ENCODE data around the gene MRPL40. TPM values are rescaled to one million over a fixed set of nuclear protein-coding genes. Genes with fewer than 3 reads are reported as not detected.

MRPL40 gene
- total and polyA plus RNA-seq, 2 of the 13 experiments (the other 11 are each of a cell fraction or from before 2014, with no cell fraction given): 42.7 to 79.7 TPM

- TF ChIP-seq PRDM10 (CRISPR knock-in tag; IDR thresholded peaks at IDR 0.05; ENCODE audit: low read depth): peak; percentile 92
- peak; percentile 70; the same call in 1 of the 2 replicates for TF ChIP-seq ZNF292 (CRISPR knock-in tag; IDR thresholded peaks at IDR 0.05; ENCODE audit: borderline replicate concordance, low read depth)
- TF ChIP-seq ZNF781 (CRISPR knock-in tag; IDR thresholded peaks at IDR 0.05; ENCODE audit: borderline replicate concordance, not compliant biosample characterization): no peak
- TF ChIP-seq USF2 (IDR thresholded peaks at IDR 0.05; ENCODE audit: low read depth, low read length): no peak
- peak; percentile 49; the same call in 1 of the 2 replicates for TF ChIP-seq USF2 (CRISPR knock-in tag; IDR thresholded peaks at IDR 0.05; ENCODE audit: borderline replicate concordance)
- TF ChIP-seq MLLT10 (CRISPR knock-in tag; IDR thresholded peaks at IDR 0.05): no peak
- no peak for TF ChIP-seq RFX3 (CRISPR knock-in tag; IDR thresholded peaks at IDR 0.05)
- no peak for TF ChIP-seq PRPF4 (IDR thresholded peaks at IDR 0.05; ENCODE audit: low read depth, low read length, poor library complexity, severe bottlenecking)
- no peak; the same call in 1 of the 2 replicates for TF ChIP-seq FIP1L1 (IDR thresholded peaks at IDR 0.05; ENCODE audit: borderline replicate concordance, insufficient read depth, low read depth, low read length)
- TF ChIP-seq ZNF652 (CRISPR knock-in tag; IDR thresholded peaks at IDR 0.05; ENCODE audit: borderline replicate concordance, low read depth): no peak
- peak; percentile 79 for TF ChIP-seq RNF2 (conservative IDR thresholded peaks at IDR 0.05; ENCODE audit: low read depth)
- peak; percentile 81 for TF ChIP-seq KDM5A (IDR thresholded peaks at IDR 0.05; ENCODE audit: borderline replicate concordance, low read length)
- TF ChIP-seq SATB2 (CRISPR knock-in tag; IDR thresholded peaks at IDR 0.05): no peak
- peak; percentile 98 for TF ChIP-seq HOXA3 (CRISPR knock-in tag; IDR thresholded peaks at IDR 0.05)
- peak; percentile 31; the same call in 1 of the 2 replicates for TF ChIP-seq ZFP36L1 (CRISPR knock-in tag; IDR thresholded peaks at IDR 0.05)
- TF ChIP-seq ZSCAN20 (CRISPR knock-in tag; IDR thresholded peaks at IDR 0.05; ENCODE audit: borderline replicate concordance): no peak
- peak; percentile 98 for TF ChIP-seq AGO2 (optimal IDR thresholded peaks at IDR 0.05; ENCODE audit: low read depth, low read length)
- peak; percentile 80; the same call in 1 of the 2 replicates for TF ChIP-seq THYN1 (CRISPR knock-in tag; IDR thresholded peaks at IDR 0.05; ENCODE audit: borderline replicate concordance, low read depth)
- TF ChIP-seq SOX6 (IDR thresholded peaks at IDR 0.05): no peak
- TF ChIP-seq SOX6 (CRISPR knock-in tag; IDR thresholded peaks at IDR 0.05): peak; percentile 88
- TF ChIP-seq ZNF282 (IDR thresholded peaks at IDR 0.05; ENCODE audit: partially characterized antibody): no peak
- TF ChIP-seq PLSCR1 (CRISPR knock-in tag; IDR thresholded peaks at IDR 0.05; ENCODE audit: borderline replicate concordance): no peak
- TF ChIP-seq ZNF839 (CRISPR knock-in tag; IDR thresholded peaks at IDR 0.05; ENCODE audit: borderline replicate concordance): 0 out of 2 replicates have a peak, but pooled peaks have one; percentile 32
Measured at GRCh38 chr22:19432133-19432851, at the start of gene MRPL40 (continued).
